Measurements from ENCODE around the gene GABRD.

GABRD gene

DNA sequence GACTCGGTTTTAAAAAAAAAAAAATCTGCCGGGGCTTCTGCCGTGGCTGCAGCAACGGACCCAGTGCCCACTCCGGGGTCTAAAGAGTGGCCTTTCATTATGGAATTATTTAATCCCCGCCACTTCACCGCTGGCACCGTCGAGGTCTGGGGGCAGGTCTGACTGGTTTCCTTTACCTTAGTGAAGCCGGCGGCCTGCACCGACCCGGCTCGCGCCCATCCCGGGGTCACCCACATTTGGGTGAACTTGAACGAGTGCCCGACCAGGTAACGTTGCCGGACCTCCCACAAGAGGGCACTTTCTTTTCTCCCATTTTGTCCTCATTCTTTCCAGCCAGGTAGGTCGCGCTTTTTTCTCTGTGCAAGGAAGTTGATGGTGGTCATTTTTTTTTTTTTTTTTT lies 35.4 kb downstream of the GABRD start:
- no peaks in the 10 kb centered on the region for H3K79me2 ChIP-seq (ENCODE audit: insufficient read depth, low read length)
- H3K36me3 ChIP-seq (ENCODE audit: insufficient read depth, low read length) = no peaks in the 10 kb centered on the region
- no peaks in the 10 kb centered on the region for H3K27me3 ChIP-seq (ENCODE audit: insufficient read depth, low read length, poor library complexity, severe bottlenecking)
- H2AFZ ChIP-seq (ENCODE audit: low read length) = no peak overlapping the region
- no peak overlapping the region for H3K4me2 ChIP-seq (ENCODE audit: low read depth, low read length, poor library complexity, severe bottlenecking)
- no peaks in the 10 kb centered on the region for H3K9me3 ChIP-seq (ENCODE audit: insufficient read depth, low read depth, low read length)
- H3K9ac ChIP-seq (ENCODE audit: low read depth, low read length, poor library complexity, severe bottlenecking) = no peak overlapping the region
- no peaks in the 10 kb centered on the region for H3K4me1 ChIP-seq (ENCODE audit: insufficient read depth, low read length, poor library complexity, severe bottlenecking)
- H4K20me1 ChIP-seq (ENCODE audit: insufficient read depth, low read length, poor library complexity, severe bottlenecking) = no peaks in the 10 kb centered on the region
- no peaks in the 10 kb centered on the region for H3F3A ChIP-seq (ENCODE audit: low read depth)
- H3K4me3 ChIP-seq (ENCODE audit: low read length, poor library complexity, severe bottlenecking) = no peak overlapping the region
- no peaks in the 10 kb centered on the region for H3K9me2 ChIP-seq (replicated peaks; ENCODE audit: low read depth, low read length)
- TF ChIP-seq, protein P1, sequence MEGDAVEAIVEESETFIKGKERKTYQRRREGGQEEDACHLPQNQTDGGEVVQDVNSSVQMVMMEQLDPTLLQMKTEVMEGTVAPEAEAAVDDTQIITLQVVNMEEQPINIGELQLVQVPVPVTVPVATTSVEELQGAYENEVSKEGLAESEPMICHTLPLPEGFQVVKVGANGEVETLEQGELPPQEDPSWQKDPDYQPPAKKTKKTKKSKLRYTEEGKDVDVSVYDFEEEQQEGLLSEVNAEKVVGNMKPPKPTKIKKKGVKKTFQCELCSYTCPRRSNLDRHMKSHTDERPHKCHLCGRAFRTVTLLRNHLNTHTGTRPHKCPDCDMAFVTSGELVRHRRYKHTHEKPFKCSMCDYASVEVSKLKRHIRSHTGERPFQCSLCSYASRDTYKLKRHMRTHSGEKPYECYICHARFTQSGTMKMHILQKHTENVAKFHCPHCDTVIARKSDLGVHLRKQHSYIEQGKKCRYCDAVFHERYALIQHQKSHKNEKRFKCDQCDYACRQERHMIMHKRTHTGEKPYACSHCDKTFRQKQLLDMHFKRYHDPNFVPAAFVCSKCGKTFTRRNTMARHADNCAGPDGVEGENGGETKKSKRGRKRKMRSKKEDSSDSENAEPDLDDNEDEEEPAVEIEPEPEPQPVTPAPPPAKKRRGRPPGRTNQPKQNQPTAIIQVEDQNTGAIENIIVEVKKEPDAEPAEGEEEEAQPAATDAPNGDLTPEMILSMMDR (conservative IDR thresholded peaks at IDR 0.05; ENCODE audit: low read length) = no peak
- no peak for TF ChIP-seq EZH2phosphoT487 (IDR thresholded peaks at IDR 0.05; ENCODE audit: borderline replicate concordance)

DNA sequence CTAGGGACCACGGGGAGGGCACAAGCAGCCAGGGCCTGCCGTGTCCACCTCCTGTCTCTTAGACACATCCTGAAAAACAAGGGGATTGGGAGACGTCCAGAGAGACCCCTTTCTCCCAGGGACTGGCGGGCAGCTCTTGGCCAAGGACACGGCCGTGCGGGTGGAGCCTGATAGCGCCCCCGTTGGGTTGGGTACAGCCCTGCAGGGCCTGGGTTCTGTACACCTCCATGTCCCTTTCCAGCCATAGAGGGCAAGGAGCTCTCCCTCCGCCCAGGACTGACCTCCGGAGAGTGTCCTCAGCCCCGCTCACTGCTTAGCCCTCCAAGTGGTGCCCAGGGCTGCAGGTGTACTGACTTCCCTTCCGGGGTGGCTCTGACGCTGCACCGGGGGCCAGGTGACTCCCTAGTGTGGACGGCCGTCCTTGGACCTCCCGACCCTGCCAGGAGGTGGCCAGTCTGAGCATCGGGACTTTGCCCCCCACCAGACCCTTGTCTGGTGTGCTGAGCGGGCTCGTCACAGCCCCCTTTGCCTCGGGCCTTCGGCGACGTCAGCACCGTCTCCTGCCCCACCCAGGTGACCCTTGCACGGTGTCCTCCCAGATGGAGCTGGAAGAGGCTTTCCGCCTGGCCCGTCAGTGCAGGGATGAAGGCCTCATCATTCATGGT lies 36.9 kb downstream of the GABRD start:
- no peaks in the 10 kb centered on the region for H3K79me2 ChIP-seq (ENCODE audit: insufficient read depth, low read length)
- no peaks in the 10 kb centered on the region for H3K4me1 ChIP-seq (ENCODE audit: insufficient read depth, low read length, poor library complexity, severe bottlenecking)
- TF ChIP-seq, protein P1 (conservative IDR thresholded peaks at IDR 0.05; ENCODE audit: low read length) = no peak; the same call in 1 of the 2 replicates
- no peak for TF ChIP-seq EZH2phosphoT487 (IDR thresholded peaks at IDR 0.05; ENCODE audit: borderline replicate concordance)
- H3F3A ChIP-seq (ENCODE audit: low read depth) = no peaks in the 10 kb centered on the region
- no peaks in the 10 kb centered on the region for H3K27me3 ChIP-seq (ENCODE audit: insufficient read depth, low read length, poor library complexity, severe bottlenecking)
- H3K4me2 ChIP-seq (ENCODE audit: low read depth, low read length, poor library complexity, severe bottlenecking) = no peak overlapping the region
- H3K4me3 ChIP-seq (ENCODE audit: low read length, poor library complexity, severe bottlenecking) = no peak overlapping the region
- H2AFZ ChIP-seq (ENCODE audit: low read length) = no peak overlapping the region
- no peaks in the 10 kb centered on the region for H4K20me1 ChIP-seq (ENCODE audit: insufficient read depth, low read length, poor library complexity, severe bottlenecking)
- no peaks in the 10 kb centered on the region for H3K9me2 ChIP-seq (replicated peaks; ENCODE audit: low read depth, low read length)
- H3K36me3 ChIP-seq (ENCODE audit: insufficient read depth, low read length) = no peaks in the 10 kb centered on the region
- H3K9me3 ChIP-seq (ENCODE audit: insufficient read depth, low read depth, low read length) = no peaks in the 10 kb centered on the region
- no peak overlapping the region for H3K9ac ChIP-seq (ENCODE audit: low read depth, low read length, poor library complexity, severe bottlenecking)

DNA sequence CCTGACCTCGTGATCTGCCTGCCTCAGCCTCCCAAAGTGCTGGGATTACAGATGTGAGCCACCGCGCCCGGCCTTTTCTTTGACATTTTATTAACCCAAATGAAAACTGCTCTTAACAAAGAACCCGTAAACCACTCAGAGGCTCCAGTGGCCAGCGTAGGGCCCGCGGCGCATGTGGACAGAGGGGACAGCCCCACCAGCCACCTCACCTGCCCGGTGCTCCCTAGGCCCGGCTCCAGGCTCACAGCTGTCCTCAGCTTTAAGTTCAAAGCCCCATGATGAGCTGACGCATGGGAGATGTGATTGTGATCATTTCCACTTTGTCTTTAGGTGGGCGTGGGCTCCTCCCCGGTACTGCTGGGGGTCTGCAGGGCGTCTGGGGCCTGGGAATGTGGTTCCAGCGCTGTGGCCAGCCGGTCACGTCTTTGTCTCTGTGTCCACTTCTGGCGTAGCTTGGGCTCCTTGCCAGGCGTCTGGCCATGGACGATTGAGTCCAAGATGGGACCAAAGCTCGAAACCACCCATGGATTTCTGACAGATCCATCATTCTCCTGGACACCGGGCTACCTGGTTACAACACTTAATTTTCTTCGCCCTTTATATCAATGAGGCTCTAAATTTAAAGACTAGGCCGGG lies 37.9 kb downstream of the GABRD start:
- Histone ChIP-seq H2AFZ (ENCODE audit: low read length) (no peak overlapping the region), H3K9me3 (ENCODE audit: insufficient read depth, low read depth, low read length) (no peaks in the 10 kb centered on the region), H3K36me3 (ENCODE audit: insufficient read depth, low read length) (no peaks in the 10 kb centered on the region), H3K4me1 (ENCODE audit: insufficient read depth, low read length, poor library complexity, severe bottlenecking) (no peaks in the 10 kb centered on the region), H3K27me3 (ENCODE audit: insufficient read depth, low read length, poor library complexity, severe bottlenecking) (no peaks in the 10 kb centered on the region), H3K4me2 (ENCODE audit: low read depth, low read length, poor library complexity, severe bottlenecking) (no peak overlapping the region), H3K4me3 (ENCODE audit: low read length, poor library complexity, severe bottlenecking) (no peak overlapping the region), H3F3A (ENCODE audit: low read depth) (no peaks in the 10 kb centered on the region), H3K79me2 (ENCODE audit: insufficient read depth, low read length) (no peaks in the 10 kb centered on the region), H3K9me2 (replicated peaks; ENCODE audit: low read depth, low read length) (no peaks in the 10 kb centered on the region), H3K9ac (ENCODE audit: low read depth, low read length, poor library complexity, severe bottlenecking) (no peak overlapping the region), H4K20me1 (ENCODE audit: insufficient read depth, low read length, poor library complexity, severe bottlenecking) (no peaks in the 10 kb centered on the region)
- TF ChIP-seq, protein P1 (conservative IDR thresholded peaks at IDR 0.05; ENCODE audit: low read length) = no peak
- no peak for TF ChIP-seq EZH2phosphoT487 (IDR thresholded peaks at IDR 0.05; ENCODE audit: borderline replicate concordance)
